ENCODE measurements around the gene ATXN10.

ATXN10 gene

GRCh38 chr22:45878051-45878781, 206.6 kb downstream of the ATXN10 start:
- TF ChIP-seq FOXP2 (optimal IDR thresholded peaks at IDR 0.05; ENCODE audit: borderline replicate concordance, extremely low read depth, extremely low read length, insufficient read depth) (no peak), SIN3A (IDR thresholded peaks at IDR 0.05; ENCODE audit: borderline replicate concordance, insufficient read depth, low read length) (no peak), REST (IDR thresholded peaks at IDR 0.05; ENCODE audit: insufficient read depth in 1 of 2, low read depth in 2 of 2, low read length in 2 of 2) (no peak), POLR2AphosphoS5 (IDR thresholded peaks at IDR 0.05; ENCODE audit: low read depth, low read length) (no peak), TAF1 (IDR thresholded peaks at IDR 0.05; ENCODE audit: borderline replicate concordance, insufficient read depth, low read length) (no peak)

- no peak for TF ChIP-seq FOXP2 (optimal IDR thresholded peaks at IDR 0.05; ENCODE audit: borderline replicate concordance, extremely low read depth, extremely low read length, insufficient read depth)
- no peak for TF ChIP-seq REST (IDR thresholded peaks at IDR 0.05; ENCODE audit: insufficient read depth in 1 of 2, low read depth in 2 of 2, low read length in 2 of 2)
- no peak for TF ChIP-seq SIN3A (IDR thresholded peaks at IDR 0.05; ENCODE audit: borderline replicate concordance, insufficient read depth, low read length)
These were observed 207.4 kb downstream of the ATXN10 start for GRCh38 chr22:45878901-45879551.

GRCh38 chr22:45879552-45879949, 207.9 kb downstream of the ATXN10 start:
- TF ChIP-seq FOXP2 (optimal IDR thresholded peaks at IDR 0.05; ENCODE audit: borderline replicate concordance, extremely low read depth, extremely low read length, insufficient read depth) (no peak), POLR2AphosphoS5 (IDR thresholded peaks at IDR 0.05; ENCODE audit: low read depth, low read length) (no peak)

- no peak for TF ChIP-seq TAF1 (IDR thresholded peaks at IDR 0.05; ENCODE audit: borderline replicate concordance, insufficient read depth, low read length)
- TF ChIP-seq REST (IDR thresholded peaks at IDR 0.05; ENCODE audit: insufficient read depth in 1 of 2, low read depth in 2 of 2, low read length in 2 of 2) = no peak
- TF ChIP-seq SIN3A (IDR thresholded peaks at IDR 0.05; ENCODE audit: borderline replicate concordance, insufficient read depth, low read length) = no peak
- TF ChIP-seq POLR2AphosphoS5 (IDR thresholded peaks at IDR 0.05; ENCODE audit: low read depth, low read length) = no peak
- TF ChIP-seq FOXP2 (optimal IDR thresholded peaks at IDR 0.05; ENCODE audit: borderline replicate concordance, extremely low read depth, extremely low read length, insufficient read depth) = no peak
These were observed 208.6 kb downstream of the ATXN10 start for GRCh38 chr22:45880091-45880715.

- TF ChIP-seq FOXP2 (optimal IDR thresholded peaks at IDR 0.05; ENCODE audit: borderline replicate concordance, extremely low read depth, extremely low read length, insufficient read depth) = no peak
- TF ChIP-seq REST (IDR thresholded peaks at IDR 0.05; ENCODE audit: insufficient read depth in 1 of 2, low read depth in 2 of 2, low read length in 2 of 2) = no peak
- TF ChIP-seq TAF1 (IDR thresholded peaks at IDR 0.05; ENCODE audit: borderline replicate concordance, insufficient read depth, low read length) = no peak
These were observed 209.3 kb downstream of the ATXN10 start for GRCh38 chr22:45880716-45881523.

Data from PFSK-1 (cell line).